GM12865 (cell line): Measurements from ENCODE around the gene ALDH7A1.

Experiments
- DNase-seq: peaks from one replicate; pipeline ENCODE4 v3.0.0; 2010; ENCODE audit warnings: low read depth
- H3K4me3 ChIP-seq: 2 replicates; pipeline ENCODE4 v1.5.1; 2011; ENCODE audit warnings: mild to moderate bottlenecking, low read depth, low read length, control low read depth
- CTCF ChIP-seq: IDR thresholded peaks from 2 replicates; pipeline ENCODE4 v1.5.1; 2011; ENCODE audit warnings: low read length, control low read depth, low read depth, inconsistent platforms; ENCODE audit not compliant: insufficient read depth; ENCODE audit errors: missing control alignments

The ALDH7A1 gene

GRCh38 chr5:126536874-126537273 lies 58.1 kb downstream of the ALDH7A1 start:
- DNase-seq = no peak
- TF ChIP-seq CTCF = no peak

GRCh38 chr5:126535856-126536545 lies 59.0 kb downstream of the ALDH7A1 start:
- no peak overlapping the region for H3K4me3 ChIP-seq
- no peak for DNase-seq
- no peak for TF ChIP-seq CTCF

More at GRCh38 chr5:126536874-126537273, 58.1 kb downstream of the ALDH7A1 start:
- no peak overlapping the region for H3K4me3 ChIP-seq

GRCh38 chr5:126534553-126534952 lies 60.5 kb downstream of the ALDH7A1 start:
- no peak for DNase-seq
- no peak overlapping the region for H3K4me3 ChIP-seq
- TF ChIP-seq CTCF = no peak

GRCh38 chr5:126531543-126532120 lies 63.4 kb downstream of the ALDH7A1 start:
- no peak for TF ChIP-seq CTCF
- DNase-seq = no peak
- no peak overlapping the region for H3K4me3 ChIP-seq

- H3K4me3 ChIP-seq = no peak overlapping the region
- no peak for TF ChIP-seq CTCF
- no peak for DNase-seq
Observed at GRCh38 chr5:126527892-126528291, 67.1 kb downstream of the ALDH7A1 start.

GRCh38 chr5:126527158-126527557 lies 67.9 kb downstream of the ALDH7A1 start:
- no peak overlapping the region for H3K4me3 ChIP-seq
- no peak for DNase-seq
- no peak for TF ChIP-seq CTCF

- no peak for TF ChIP-seq CTCF
- no peak for DNase-seq
- no peak overlapping the region for H3K4me3 ChIP-seq
Observed at GRCh38 chr5:126526493-126526892, 68.5 kb downstream of the ALDH7A1 start.
